Amygdala (tissue), 56 donors: Measurements from ENCODE around the gene ATXN7L1.

Source experiments
- DNase-seq, 56 donors: peaks; one replicate each; lab custom pipeline; 2025; lab: John Stamatoyannopoulos, UW

Gene ATXN7L1

GRCh38 chr7:105876091-105876963, at the start of gene ATXN7L1:
ATXN7L1 (minus strand) TSS chr7:105876599; CDS start chr7:105876558, 41 bp downstream.
- peak in 55 of 56 donors; percentile 48 to 95 (median 90) for DNase-seq

GRCh38 chr7:105926131-105926530, 49.7 kb upstream of the ATXN7L1 start:
- no peak for DNase-seq

GRCh38 chr7:105924945-105925344, 48.5 kb upstream of the ATXN7L1 start:
- DNase-seq, result no peak

- DNase-seq, result no peak
Measured at GRCh38 chr7:105920766-105921165, 44.4 kb upstream of the ATXN7L1 start.

- DNase-seq, result no peak
Measured at GRCh38 chr7:105917659-105918058, 41.3 kb upstream of the ATXN7L1 start.

GRCh38 chr7:105916603-105917002, 40.2 kb upstream of the ATXN7L1 start:
- DNase-seq, result no peak

GRCh38 chr7:105913947-105914346, 37.5 kb upstream of the ATXN7L1 start:
- DNase-seq, result no peak

- DNase-seq, result no peak
Measured at GRCh38 chr7:105911961-105912575, 35.7 kb upstream of the ATXN7L1 start.

GRCh38 chr7:105910172-105910571, 33.8 kb upstream of the ATXN7L1 start:
- DNase-seq, result no peak

- no peak for DNase-seq
Measured at GRCh38 chr7:105909742-105910141, 33.3 kb upstream of the ATXN7L1 start.

GRCh38 chr7:105907129-105907846, 30.9 kb upstream of the ATXN7L1 start:
- peak in 1 of 56 donors; percentile 5 for DNase-seq

GRCh38 chr7:105906695-105907094, 30.3 kb upstream of the ATXN7L1 start:
- DNase-seq, result peak in 7 of 56 donors; percentile 4 to 29 (median 13)

- DNase-seq, result no peak
Measured at GRCh38 chr7:105905910-105906568, 29.6 kb upstream of the ATXN7L1 start.

- no peak for DNase-seq
Measured at GRCh38 chr7:105905209-105905909, 29.0 kb upstream of the ATXN7L1 start.

GRCh38 chr7:105904064-105904463, 27.7 kb upstream of the ATXN7L1 start:
- no peak for DNase-seq

GRCh38 chr7:105902325-105902911, 26.0 kb upstream of the ATXN7L1 start:
- no peak for DNase-seq

GRCh38 chr7:105897999-105898398, 21.6 kb upstream of the ATXN7L1 start:
- no peak for DNase-seq

GRCh38 chr7:105896407-105896911, 20.1 kb upstream of the ATXN7L1 start:
- DNase-seq, result peak in 1 of 56 donors; percentile 7

- no peak for DNase-seq
Measured at GRCh38 chr7:105894131-105894530, 17.7 kb upstream of the ATXN7L1 start.
